ENCODE measurements around the gene DDIT3.

GRCh38 chr12:57534250-57534649 is 13.9 kb upstream of the DDIT3 start:
- TF ChIP-seq POLR2A (IDR thresholded peaks at IDR 0.05; ENCODE audit: extremely low read depth, insufficient read length) (no peak), CTCF (IDR thresholded peaks at IDR 0.05; ENCODE audit: low read depth, low read length) (no peak)

Measured in NB4 (cell line).